CD8-positive, alpha-beta memory T cell (primary cell): ENCODE data around the gene KLK1. TPM values are rescaled to one million over a fixed set of nuclear protein-coding genes. Genes with fewer than 3 reads are reported as not detected.
"Not testable (repeated sequence)": the region's sequence is repeated elsewhere in the genome, so short reads cannot be mapped to it uniquely, and the experiment has no call there.

Source experiments
- CTCF ChIA-PET: fragments of 350-600 bp; sonication (Branson Sonifier 250); formaldehyde crosslinking; loops from one replicate; lab custom pipeline; 2021; ENCODE audit warnings: antibody characterized with exemption; lab: Charles Lee
- POLR2A ChIA-PET: fragments of 350-600 bp; sonication (Branson Sonifier 250); formaldehyde crosslinking; loops from one replicate; lab custom pipeline; 2021; ENCODE audit warnings: antibody characterized with exemption; lab: Charles Lee
- DNase-seq, 5 donors: peaks; one replicate each; pipeline versions ENCODE4 v3.0.0 to v3.0.0-alpha.2; 2020 to 2022; ENCODE audit warnings: mixed read lengths in 1 of 5
- H3K27ac ChIP-seq: one replicate; pipeline ENCODE4 v1.7.0; 2013; ENCODE audit warnings: low read depth, mild to moderate bottlenecking, low read length, moderate library complexity
- H3K27me3 ChIP-seq: 2 replicates; pipeline ENCODE4 v1.7.0; 2013; ENCODE audit warnings: low read length, mild to moderate bottlenecking; ENCODE audit not compliant: insufficient read depth, poor library complexity, severe bottlenecking
- H3K36me3 ChIP-seq: 2 replicates; pipeline ENCODE4 v1.7.0; 2013; ENCODE audit warnings: mild to moderate bottlenecking, low read length, moderate library complexity; ENCODE audit not compliant: insufficient read depth
- H3K4me1 ChIP-seq: 2 replicates; pipeline ENCODE4 v1.7.0; 2013; ENCODE audit warnings: mild to moderate bottlenecking, low read length, moderate library complexity; ENCODE audit not compliant: insufficient read depth
- H3K4me3 ChIP-seq: 2 replicates; pipeline ENCODE4 v1.7.0; 2013; ENCODE audit warnings: mild to moderate bottlenecking, low read length
- H3K9me3 ChIP-seq: 2 replicates; pipeline ENCODE4 v1.7.0; 2013; ENCODE audit warnings: mild to moderate bottlenecking, low read length
- H3K27ac Mint-ChIP-seq, 8 donors: one replicate each; pipeline ENCODE4 v1.8.0; 2020 to 2021; ENCODE audit warnings: mixed read lengths in 8 of 8, mild to moderate bottlenecking in 6 of 8, inconsistent platforms in 3 of 8, moderate library complexity in 3 of 8
- H3K27me3 Mint-ChIP-seq, 2 donors: one replicate each; pipeline ENCODE4 v1.8.0; 2020 to 2021; ENCODE audit warnings: mixed read lengths in 2 of 2, mild to moderate bottlenecking in 1 of 2, moderate library complexity in 1 of 2
- H3K36me3 Mint-ChIP-seq, 3 donors: one replicate each; pipeline ENCODE4 v1.8.0; 2020 to 2021; ENCODE audit warnings: mixed read lengths in 3 of 3, inconsistent platforms in 1 of 3, mild to moderate bottlenecking in 1 of 3
- H3K4me1 Mint-ChIP-seq, 3 donors: one replicate each; pipeline ENCODE4 v1.8.0; 2020 to 2021; ENCODE audit warnings: mixed read lengths in 3 of 3, inconsistent platforms in 1 of 3, mild to moderate bottlenecking in 1 of 3
- H3K4me3 Mint-ChIP-seq, 7 donors: one replicate each; pipeline ENCODE4 v1.8.0; 2020 to 2021; ENCODE audit warnings: mixed read lengths in 7 of 7, mild to moderate bottlenecking in 6 of 7, moderate library complexity in 4 of 7, inconsistent platforms in 2 of 7
- H3K9me3 Mint-ChIP-seq, 5 donors: one replicate each; pipeline ENCODE4 v1.8.0; 2020 to 2022; ENCODE audit warnings: mixed read lengths in 5 of 5, mild to moderate bottlenecking in 3 of 5, moderate library complexity in 2 of 5, inconsistent platforms in 1 of 5
- polyA plus RNA-seq: library from polyadenylated mRNA; unstranded; fragments of 300-500 nt; fragmentation: Illumina TruSeq; gene quantifications from one replicate; pipeline ENCODE4 v1.2.3, GENCODE V29; 2021
- total RNA-seq, 2 experiments: library from RNA; stranded (reverse); gene quantifications; one replicate each; pipeline ENCODE4 v1.2.3, GENCODE V29; 2021

Gene KLK1
- total and polyA plus RNA-seq, 3 experiments from 2014 or later: 0.27 to 0.39 TPM; not detected in 1

GRCh38 chr19:50779504-50780457, 43.8 kb downstream of the KLK1 start:
- DNase-seq: no peak

GRCh38 chr19:50778906-50779430, 44.6 kb downstream of the KLK1 start:
- no peak overlapping the region for H3K4me3 ChIP-seq
- H3K4me1 ChIP-seq: no peaks in the 10 kb centered on the region
- DNase-seq: no peak
- peaks cover 21% of the 10 kb centered on the region for H3K27me3 ChIP-seq
- H3K27ac ChIP-seq: no peak overlapping the region
- H3K4me1 Mint-ChIP-seq: peaks cover 4 to 11% (median 6%) of the 10 kb centered on the region in 3 donors
- no peak overlapping the region for H3K4me3 Mint-ChIP-seq
- CTCF ChIA-PET: interaction anchor here (0.8 to 1.9 kb wide), 3 partner anchors 10 to 422 kb away, joined by 3 to 5 read pairs (median 3); no protein-coding TSS in a partner anchor
- no peaks in the 10 kb centered on the region for H3K36me3 Mint-ChIP-seq
- H3K9me3 ChIP-seq: no peaks in the 10 kb centered on the region
- peak overlapping the region in 1 of 8 donors; percentile 79 for H3K27ac Mint-ChIP-seq
- no peaks in the 10 kb centered on the region for H3K36me3 ChIP-seq
- H3K27me3 Mint-ChIP-seq: peaks cover 43 to 66% of the 10 kb centered on the region in 2 donors
- POLR2A ChIA-PET: no interaction called here
- peaks cover 0 to 5% (median 2%) of the 10 kb centered on the region in 5 donors for H3K9me3 Mint-ChIP-seq

More at GRCh38 chr19:50779504-50780457, 43.8 kb downstream of the KLK1 start:
- H3K9me3 Mint-ChIP-seq: peaks cover 0 to 5% (median 2%) of the 10 kb centered on the region in 5 donors
- Histone ChIP-seq H3K27me3 (peaks cover 21% of the 10 kb centered on the region), H3K9me3 (no peaks in the 10 kb centered on the region), H3K27ac (no peak overlapping the region), H3K4me1 (no peaks in the 10 kb centered on the region), H3K4me3 (no peak overlapping the region), H3K36me3 (no peaks in the 10 kb centered on the region)
- POLR2A ChIA-PET: no interaction called here
- CTCF ChIA-PET: interaction anchor here (0.8 kb wide), 1 partner anchor 242 kb away, joined by 3 read pairs; no protein-coding TSS in a partner anchor
- no peak overlapping the region for H3K4me3 Mint-ChIP-seq
- H3K27ac Mint-ChIP-seq: no peak overlapping the region
- H3K4me1 Mint-ChIP-seq: peaks cover 4 to 11% (median 6%) of the 10 kb centered on the region in 3 donors
- peaks cover 38 to 61% of the 10 kb centered on the region in 2 donors for H3K27me3 Mint-ChIP-seq
- no peaks in the 10 kb centered on the region for H3K36me3 Mint-ChIP-seq

- Mint-ChIP-seq H3K27me3 (peaks cover 44 to 76% of the 10 kb centered on the region in 2 donors), H3K36me3 (no peaks in the 10 kb centered on the region), H3K27ac (no peak overlapping the region), H3K4me1 (peaks cover 0 to 5% (median 1%) of the 10 kb centered on the region in 3 donors), H3K9me3 (peaks cover 0 to 5% (median 2%) of the 10 kb centered on the region in 5 donors), H3K4me3 (no peak overlapping the region)
- Histone ChIP-seq H3K27me3 (peaks cover 21% of the 10 kb centered on the region), H3K9me3 (no peaks in the 10 kb centered on the region), H3K4me1 (no peaks in the 10 kb centered on the region), H3K4me3 (no peak overlapping the region), H3K27ac (no peak overlapping the region), H3K36me3 (no peaks in the 10 kb centered on the region)
- ChIA-PET CTCF (interaction anchor here (1.6 to 1.9 kb wide), 2 partner anchors 11 to 421 kb away, joined by 3 to 5 read pairs; no protein-coding TSS in a partner anchor), POLR2A (no interaction called here)
- DNase-seq: no peak
Observed at GRCh38 chr19:50777830-50778303, 45.7 kb downstream of the KLK1 start.

- H3K9me3 Mint-ChIP-seq: peaks cover 0 to 5% (median 2%) of the 10 kb centered on the region in 5 donors
- no peaks in the 10 kb centered on the region for H3K36me3 Mint-ChIP-seq
- peaks cover 21% of the 10 kb centered on the region for H3K27me3 ChIP-seq
- no peaks in the 10 kb centered on the region for H3K4me1 ChIP-seq
- H3K4me3 ChIP-seq: no peak overlapping the region
- H3K27ac Mint-ChIP-seq: no peak overlapping the region
- H3K27me3 Mint-ChIP-seq: peaks cover 44 to 74% of the 10 kb centered on the region in 2 donors
- H3K9me3 ChIP-seq: no peaks in the 10 kb centered on the region
- no peak overlapping the region for H3K27ac ChIP-seq
- DNase-seq: no peak
- ChIA-PET POLR2A (no interaction called here), CTCF (interaction anchor here (1.6 to 1.9 kb wide), 2 partner anchors 11 to 420 kb away, joined by 3 to 5 read pairs; no protein-coding TSS in a partner anchor)
- H3K4me1 Mint-ChIP-seq: peaks cover 0 to 5% (median 1%) of the 10 kb centered on the region in 3 donors
- no peak overlapping the region for H3K4me3 Mint-ChIP-seq
- no peaks in the 10 kb centered on the region for H3K36me3 ChIP-seq
Observed at GRCh38 chr19:50777261-50777660, 46.3 kb downstream of the KLK1 start.

GRCh38 chr19:50776131-50776530, 47.5 kb downstream of the KLK1 start:
- Histone ChIP-seq H3K27me3 (peaks cover 21% of the 10 kb centered on the region), H3K27ac (no peak overlapping the region), H3K36me3 (no peaks in the 10 kb centered on the region), H3K4me3 (no peak overlapping the region), H3K9me3 (no peaks in the 10 kb centered on the region), H3K4me1 (no peaks in the 10 kb centered on the region)
- peaks cover 44 to 71% of the 10 kb centered on the region in 2 donors for H3K27me3 Mint-ChIP-seq
- CTCF ChIA-PET: no interaction called here
- H3K27ac Mint-ChIP-seq: no peak overlapping the region
- POLR2A ChIA-PET: no interaction called here
- H3K9me3 Mint-ChIP-seq: peaks cover 0 to 5% (median 2%) of the 10 kb centered on the region in 5 donors
- H3K4me1 Mint-ChIP-seq: peaks cover 0 to 5% (median 1%) of the 10 kb centered on the region in 3 donors
- DNase-seq: no peak
- no peaks in the 10 kb centered on the region for H3K36me3 Mint-ChIP-seq
- no peak overlapping the region for H3K4me3 Mint-ChIP-seq

GRCh38 chr19:50773454-50773853, 50.1 kb downstream of the KLK1 start:
- H3K36me3 Mint-ChIP-seq, H3K4me3 ChIP-seq, H3K27me3 ChIP-seq, H3K27ac ChIP-seq, H3K4me3 Mint-ChIP-seq, H3K4me1 ChIP-seq, H3K36me3 ChIP-seq, DNase-seq, H3K9me3 Mint-ChIP-seq, H3K4me1 Mint-ChIP-seq, H3K27ac Mint-ChIP-seq, POLR2A ChIA-PET, H3K9me3 ChIP-seq: not testable (repeated sequence)
- peaks cover 30 to 51% of the 10 kb centered on the region in 2 donors for H3K27me3 Mint-ChIP-seq
- CTCF ChIA-PET: interaction anchor here (0.9 kb wide), 1 partner anchor 14 kb away, joined by 3 read pairs; no protein-coding TSS in a partner anchor

GRCh38 chr19:50772912-50773311, 50.7 kb downstream of the KLK1 start:
- H3K9me3 ChIP-seq, H3K4me3 Mint-ChIP-seq, H3K4me1 Mint-ChIP-seq, H3K4me3 ChIP-seq, POLR2A ChIA-PET, H3K27me3 ChIP-seq, H3K9me3 Mint-ChIP-seq, H3K4me1 ChIP-seq, H3K36me3 Mint-ChIP-seq, H3K36me3 ChIP-seq, H3K27ac ChIP-seq, H3K27ac Mint-ChIP-seq, DNase-seq: not testable (repeated sequence)
- CTCF ChIA-PET: interaction anchor here (0.9 kb wide), 1 partner anchor 13 kb away, joined by 3 read pairs; no protein-coding TSS in a partner anchor
- peaks cover 25 to 46% of the 10 kb centered on the region in 2 donors for H3K27me3 Mint-ChIP-seq
